ENCODE data around the gene TBC1D7.
A peak's percentile ranks its signal among the peaks of the same experiment; 100 is the strongest.

Gene TBC1D7

GRCh38 chr6:13268913-13269518 is 59.3 kb downstream of the TBC1D7 start:
- DNase-seq (ENCODE audit: low read depth), result peak; percentile 67

DNA sequence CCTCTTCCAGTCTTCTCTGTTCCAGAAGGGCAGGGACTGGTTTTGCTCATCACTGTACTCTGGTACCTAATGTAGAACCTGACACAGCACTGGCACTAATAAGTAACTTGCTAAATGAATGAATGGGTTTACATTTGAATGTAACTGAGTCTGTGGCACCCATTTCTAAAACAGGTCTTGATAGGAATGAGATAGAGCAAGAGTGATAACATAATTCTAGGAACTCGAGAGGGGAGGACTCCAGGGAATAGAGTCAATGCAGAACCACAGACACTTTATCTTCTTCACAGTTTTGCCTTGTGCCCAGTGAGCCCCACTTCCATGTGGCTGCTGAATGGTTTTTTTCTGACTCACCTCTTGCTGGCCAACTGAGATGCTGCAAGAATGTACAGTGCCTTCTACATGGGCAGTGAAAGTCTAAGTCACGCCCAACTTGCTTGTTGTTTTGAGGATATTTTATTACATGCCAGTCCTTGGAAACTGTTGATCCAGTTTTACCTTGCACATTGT is 61.1 kb downstream of the TBC1D7 start:
- DNase-seq (ENCODE audit: low read depth), result peak; percentile 36

GRCh38 chr6:13263669-13264068 is 64.7 kb downstream of the TBC1D7 start:
- no peak for DNase-seq (ENCODE audit: low read depth)

- DNase-seq (ENCODE audit: low read depth), result peak; percentile 66
Measured at GRCh38 chr6:13262302-13263230, 65.8 kb downstream of the TBC1D7 start.

DNA sequence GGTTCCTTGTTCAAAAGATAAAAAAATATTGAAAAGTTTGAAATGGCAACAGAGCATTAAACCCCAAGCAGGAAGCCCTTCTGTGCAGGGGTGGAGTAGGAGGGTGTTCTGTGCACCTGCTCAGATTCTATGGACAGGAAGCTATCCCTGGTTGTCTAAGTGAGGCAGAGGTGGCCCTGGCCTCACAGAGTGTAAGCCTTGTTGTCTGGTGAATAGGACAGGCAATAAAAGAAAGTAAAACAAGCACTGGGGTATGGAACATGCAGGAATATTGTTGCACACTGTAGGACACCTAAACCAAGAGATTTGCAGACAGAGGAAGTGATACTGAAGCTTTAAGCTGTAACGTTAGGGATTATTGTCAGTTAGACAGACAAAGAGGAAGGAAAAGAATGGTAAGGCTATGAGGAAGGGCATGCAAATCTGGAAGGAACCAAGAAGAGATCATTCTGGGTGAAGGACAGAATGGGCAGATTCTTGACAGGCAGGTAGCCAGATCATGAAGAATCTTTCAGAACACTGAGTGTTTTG is 66.8 kb downstream of the TBC1D7 start:
- no peak for DNase-seq (ENCODE audit: low read depth)

- DNase-seq (ENCODE audit: low read depth), result no peak
Measured at GRCh38 chr6:13260831-13261230, 67.5 kb downstream of the TBC1D7 start.

- DNase-seq (ENCODE audit: low read depth), result no peak
Measured at GRCh38 chr6:13260101-13260598, 68.2 kb downstream of the TBC1D7 start.

- no peak for DNase-seq (ENCODE audit: low read depth)
Measured at GRCh38 chr6:13259393-13259792, 68.9 kb downstream of the TBC1D7 start.

DNA sequence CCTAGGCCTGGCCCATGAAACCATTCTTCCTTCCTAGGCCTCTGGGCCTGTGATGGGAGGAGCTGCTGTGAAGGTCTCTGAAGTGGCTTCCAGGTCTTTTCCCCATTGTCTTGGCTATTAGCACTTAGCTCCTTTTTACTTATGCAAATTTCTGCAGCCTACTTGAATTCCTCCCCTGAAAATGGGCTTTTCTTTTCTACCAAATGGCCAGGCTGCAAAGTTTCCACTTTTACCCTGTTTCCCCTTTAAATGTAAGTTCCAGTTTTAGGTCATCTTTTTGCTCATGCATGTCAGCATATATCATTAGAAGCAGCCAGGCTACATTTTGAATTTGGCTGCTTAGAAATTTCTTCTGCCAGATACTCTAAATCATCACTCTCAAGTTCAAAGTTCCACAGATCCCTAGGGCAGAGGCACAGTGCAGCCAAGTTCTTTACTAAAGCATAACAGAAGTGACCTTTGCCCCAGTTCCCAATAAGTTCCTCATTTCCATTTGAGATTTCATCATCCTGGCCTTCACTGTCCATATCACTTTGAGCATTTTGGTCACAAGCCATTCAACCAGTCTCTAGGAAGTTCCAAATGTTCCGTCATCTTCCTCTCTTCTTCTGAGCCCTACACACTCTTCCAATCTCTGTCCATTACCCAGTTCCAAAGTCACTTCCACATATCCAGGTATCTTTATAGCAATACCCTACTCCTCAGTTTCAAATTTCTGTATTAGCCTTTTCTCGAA is 71.9 kb downstream of the TBC1D7 start:
- DNase-seq (ENCODE audit: low read depth), result no peak

All from ELR (cell line).